HL-60 (cell line): ENCODE data around the gene CNR1.
"Not testable (repeated sequence)": the region's sequence is repeated elsewhere in the genome, so short reads cannot be mapped to it uniquely, and the experiment has no call there.

Experiments used
- DNase-seq, 2 experiments: peaks; one replicate each; pipeline ENCODE4 v3.0.0-alpha.2; 2010 to 2020; ENCODE audit warnings: low read depth in 1 of 2, low spot score in 1 of 2
- H3K27ac ChIP-seq: fragments of 250-450 bp; sonication (Bioruptor Pico); replicated peaks from 2 replicates; pipeline ENCODE4 v1.5.1; 2020; ENCODE audit warnings: mild to moderate bottlenecking, moderate library complexity
- H3K27me3 ChIP-seq: fragments of 250-450 bp; sonication (Bioruptor Pico); 2 replicates; pipeline ENCODE4 v1.5.1; 2021; ENCODE audit warnings: mild to moderate bottlenecking, moderate library complexity; ENCODE audit not compliant: insufficient read depth, poor library complexity, severe bottlenecking
- H3K4me3 ChIP-seq: replicated peaks from 2 replicates; pipeline ENCODE4 v1.5.1; 2011; ENCODE audit warnings: mild to moderate bottlenecking, control low read depth, low read length; ENCODE audit not compliant: insufficient read depth
- GABPA ChIP-seq: IDR thresholded peaks from 2 replicates; pipeline ENCODE4 v1.6.1; 2012; ENCODE audit warnings: low read depth
- POLR2AphosphoS5 ChIP-seq: IDR thresholded peaks from 2 replicates; pipeline ENCODE4 v1.6.1; 2012; ENCODE audit warnings: low read depth
- SPI1 ChIP-seq: IDR thresholded peaks from 2 replicates; pipeline ENCODE4 v1.6.1; 2012; ENCODE audit warnings: low read depth, mild to moderate bottlenecking, borderline replicate concordance
- TF ChIP-seq, protein P1 (sequence below): IDR thresholded peaks from 2 replicates; pipeline ENCODE4 v1.6.1; 2012; ENCODE audit warnings: low read depth; ENCODE audit not compliant: insufficient replicate concordance
- TF ChIP-seq, protein P2 (sequence below): IDR thresholded peaks from one replicate; pipeline ENCODE4 v1.5.1; 2011; ENCODE audit warnings: low read length, control low read depth, inconsistent platforms; ENCODE audit not compliant: insufficient read depth

The CNR1 gene

DNA sequence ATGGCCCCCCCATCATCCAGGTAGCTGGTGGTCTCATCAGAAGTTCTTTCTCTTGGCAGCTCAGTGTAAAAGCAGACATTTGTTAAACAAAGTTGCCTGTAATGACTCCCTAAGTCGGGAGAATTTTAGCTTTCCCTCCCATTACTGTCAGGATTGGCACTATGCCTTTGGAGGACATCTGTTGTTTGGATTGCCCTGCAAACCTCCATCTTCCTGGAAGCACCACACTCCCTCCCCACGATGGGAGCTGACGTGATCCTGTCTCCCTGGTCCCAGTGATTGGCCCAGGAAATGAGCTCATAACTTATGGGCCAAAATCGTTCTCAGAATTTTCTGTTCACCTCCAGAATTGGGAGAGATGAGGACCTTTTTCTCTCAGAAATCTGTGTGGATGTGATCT lies 42.6 kb upstream of the CNR1 start:
- Histone ChIP-seq H3K27me3 (no peaks in the 10 kb centered on the region), H3K4me3 (no peak overlapping the region), H3K27ac (no peak overlapping the region)
- no peak for DNase-seq
- TF ChIP-seq POLR2AphosphoS5 (no peak), GABPA (no peak)
- TF ChIP-seq, protein P1, sequence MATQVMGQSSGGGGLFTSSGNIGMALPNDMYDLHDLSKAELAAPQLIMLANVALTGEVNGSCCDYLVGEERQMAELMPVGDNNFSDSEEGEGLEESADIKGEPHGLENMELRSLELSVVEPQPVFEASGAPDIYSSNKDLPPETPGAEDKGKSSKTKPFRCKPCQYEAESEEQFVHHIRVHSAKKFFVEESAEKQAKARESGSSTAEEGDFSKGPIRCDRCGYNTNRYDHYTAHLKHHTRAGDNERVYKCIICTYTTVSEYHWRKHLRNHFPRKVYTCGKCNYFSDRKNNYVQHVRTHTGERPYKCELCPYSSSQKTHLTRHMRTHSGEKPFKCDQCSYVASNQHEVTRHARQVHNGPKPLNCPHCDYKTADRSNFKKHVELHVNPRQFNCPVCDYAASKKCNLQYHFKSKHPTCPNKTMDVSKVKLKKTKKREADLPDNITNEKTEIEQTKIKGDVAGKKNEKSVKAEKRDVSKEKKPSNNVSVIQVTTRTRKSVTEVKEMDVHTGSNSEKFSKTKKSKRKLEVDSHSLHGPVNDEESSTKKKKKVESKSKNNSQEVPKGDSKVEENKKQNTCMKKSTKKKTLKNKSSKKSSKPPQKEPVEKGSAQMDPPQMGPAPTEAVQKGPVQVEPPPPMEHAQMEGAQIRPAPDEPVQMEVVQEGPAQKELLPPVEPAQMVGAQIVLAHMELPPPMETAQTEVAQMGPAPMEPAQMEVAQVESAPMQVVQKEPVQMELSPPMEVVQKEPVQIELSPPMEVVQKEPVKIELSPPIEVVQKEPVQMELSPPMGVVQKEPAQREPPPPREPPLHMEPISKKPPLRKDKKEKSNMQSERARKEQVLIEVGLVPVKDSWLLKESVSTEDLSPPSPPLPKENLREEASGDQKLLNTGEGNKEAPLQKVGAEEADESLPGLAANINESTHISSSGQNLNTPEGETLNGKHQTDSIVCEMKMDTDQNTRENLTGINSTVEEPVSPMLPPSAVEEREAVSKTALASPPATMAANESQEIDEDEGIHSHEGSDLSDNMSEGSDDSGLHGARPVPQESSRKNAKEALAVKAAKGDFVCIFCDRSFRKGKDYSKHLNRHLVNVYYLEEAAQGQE: no peak
- TF ChIP-seq, protein P2, sequence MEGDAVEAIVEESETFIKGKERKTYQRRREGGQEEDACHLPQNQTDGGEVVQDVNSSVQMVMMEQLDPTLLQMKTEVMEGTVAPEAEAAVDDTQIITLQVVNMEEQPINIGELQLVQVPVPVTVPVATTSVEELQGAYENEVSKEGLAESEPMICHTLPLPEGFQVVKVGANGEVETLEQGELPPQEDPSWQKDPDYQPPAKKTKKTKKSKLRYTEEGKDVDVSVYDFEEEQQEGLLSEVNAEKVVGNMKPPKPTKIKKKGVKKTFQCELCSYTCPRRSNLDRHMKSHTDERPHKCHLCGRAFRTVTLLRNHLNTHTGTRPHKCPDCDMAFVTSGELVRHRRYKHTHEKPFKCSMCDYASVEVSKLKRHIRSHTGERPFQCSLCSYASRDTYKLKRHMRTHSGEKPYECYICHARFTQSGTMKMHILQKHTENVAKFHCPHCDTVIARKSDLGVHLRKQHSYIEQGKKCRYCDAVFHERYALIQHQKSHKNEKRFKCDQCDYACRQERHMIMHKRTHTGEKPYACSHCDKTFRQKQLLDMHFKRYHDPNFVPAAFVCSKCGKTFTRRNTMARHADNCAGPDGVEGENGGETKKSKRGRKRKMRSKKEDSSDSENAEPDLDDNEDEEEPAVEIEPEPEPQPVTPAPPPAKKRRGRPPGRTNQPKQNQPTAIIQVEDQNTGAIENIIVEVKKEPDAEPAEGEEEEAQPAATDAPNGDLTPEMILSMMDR: no peak

DNA sequence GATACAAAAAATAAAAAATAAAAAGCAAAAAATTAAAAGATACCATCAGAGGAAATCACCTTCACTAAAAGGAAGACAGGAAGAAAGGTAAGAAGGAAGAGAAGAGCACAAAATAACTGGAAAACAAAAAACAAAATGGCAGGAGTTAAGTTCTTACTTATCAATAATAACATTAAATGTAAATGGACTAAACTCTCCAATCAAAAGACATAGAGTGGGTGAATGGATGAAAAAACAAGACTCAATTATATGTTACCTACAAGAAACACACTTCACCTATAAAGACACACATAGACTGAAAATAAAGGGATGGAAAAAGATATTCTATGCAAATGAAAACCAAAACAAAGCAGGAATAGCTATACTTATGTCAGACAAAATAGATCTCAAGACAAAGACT lies 35.6 kb upstream of the CNR1 start:
- H3K27me3 ChIP-seq, H3K4me3 ChIP-seq, DNase-seq, H3K27ac ChIP-seq: not testable (repeated sequence)

DNA sequence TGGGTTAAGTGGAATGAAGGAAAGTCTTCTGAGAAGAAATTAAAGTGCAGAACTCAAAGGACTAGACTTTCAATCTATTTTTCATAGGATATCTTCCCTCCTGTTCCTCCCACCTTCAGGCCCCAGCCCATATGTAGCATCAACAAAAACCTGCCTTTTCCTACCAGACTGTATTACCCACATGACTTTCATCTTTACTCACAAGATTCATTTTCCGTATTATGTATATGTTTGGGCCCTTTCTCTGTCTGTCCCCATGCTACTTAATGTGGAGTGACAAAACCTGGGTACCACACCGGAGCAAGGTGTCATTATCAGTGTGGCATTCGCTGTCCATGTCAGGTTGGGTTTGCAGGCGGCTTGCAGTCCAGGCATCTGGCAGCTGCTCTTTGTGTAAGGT lies 18.8 kb upstream of the CNR1 start:
- Histone ChIP-seq H3K27ac (no peak overlapping the region), H3K4me3 (no peak overlapping the region), H3K27me3 (no peaks in the 10 kb centered on the region)
- TF ChIP-seq SPI1: no peak
- no peak for TF ChIP-seq GABPA
- TF ChIP-seq, protein P2: no peak
- TF ChIP-seq POLR2AphosphoS5: no peak
- TF ChIP-seq, protein P1: no peak
- no peak for DNase-seq

DNA sequence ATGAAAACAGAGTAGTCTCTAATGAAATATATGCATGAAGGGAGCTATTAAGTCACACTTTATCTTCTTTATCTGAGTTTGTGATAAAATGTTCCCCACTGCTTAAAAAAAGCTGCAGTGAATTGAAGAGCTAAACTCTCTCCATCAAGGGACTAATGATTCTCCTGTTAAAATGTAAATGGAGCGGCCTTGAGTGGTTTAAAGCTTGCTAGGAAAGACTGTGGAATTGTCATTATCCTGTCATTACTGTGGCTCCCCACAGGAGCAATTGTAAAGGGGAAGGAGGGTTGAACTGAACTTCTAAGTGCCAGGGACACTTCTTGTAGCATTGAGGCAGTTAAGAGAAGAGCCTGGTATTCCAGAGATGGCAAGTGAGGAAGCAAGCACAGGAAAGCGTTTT lies 17.3 kb upstream of the CNR1 start:
- Histone ChIP-seq H3K27me3 (no peaks in the 10 kb centered on the region), H3K4me3 (no peak overlapping the region), H3K27ac (no peak overlapping the region)
- TF ChIP-seq SPI1: no peak
- no peak for TF ChIP-seq GABPA
- TF ChIP-seq POLR2AphosphoS5: no peak
- TF ChIP-seq, protein P1: no peak
- no peak for DNase-seq
